SK-N-SH treated with all-trans-retinoic acid at 6 μM for 48 hours (cell line): ENCODE results near the gene SRPK3.
A peak's percentile ranks its signal among the peaks of the same experiment; 100 is the strongest.
"Not testable (repeated sequence)": the region's sequence is repeated elsewhere in the genome, so short reads cannot be mapped to it uniquely, and the experiment has no call there.

Experiments used
- ATAC-seq: fragments of 200-7000 bp; cut with Tn5 transposase; 3 replicates; pipeline ENCODE4 v1.9.1; 2020; ENCODE audit warnings: mild to moderate bottlenecking, moderate library complexity
- BACH2 ChIP-seq: fragments of 250-450 bp; sonication (Bioruptor Pico); IDR thresholded peaks from 2 replicates; pipeline ENCODE4 v1.9.0; 2021; ENCODE audit warnings: mild to moderate bottlenecking, borderline replicate concordance
- CREB5 ChIP-seq: fragments of 250-450 bp; sonication (Bioruptor Pico); IDR thresholded peaks from 2 replicates; pipeline ENCODE4 v1.5.1; 2020; ENCODE audit warnings: low read depth, mild to moderate bottlenecking, moderate library complexity
- CSDC2 ChIP-seq: fragments of 250-450 bp; sonication (Bioruptor Pico); IDR thresholded peaks from 2 replicates; pipeline ENCODE4 v1.5.0; 2020; ENCODE audit warnings: mild to moderate bottlenecking, moderate library complexity
- ESRRG ChIP-seq: fragments of 250-450 bp; sonication (Bioruptor Pico); IDR thresholded peaks from 2 replicates; pipeline ENCODE4 v1.6.1; 2021; ENCODE audit warnings: mild to moderate bottlenecking
- OSR1 ChIP-seq: fragments of 250-450 bp; sonication (Bioruptor Pico); IDR thresholded peaks from 2 replicates; pipeline ENCODE4 v1.8.0; 2022; ENCODE audit warnings: moderate library complexity, mild to moderate bottlenecking, inconsistent platforms
- PATZ1 ChIP-seq: fragments of 250-450 bp; sonication (Bioruptor Pico); IDR thresholded peaks from 2 replicates; pipeline ENCODE4 v1.8.0; 2020; ENCODE audit warnings: mild to moderate bottlenecking, moderate library complexity, borderline replicate concordance
- POU6F1 ChIP-seq: fragments of 250-450 bp; sonication (Bioruptor Pico); IDR thresholded peaks from 2 replicates; pipeline ENCODE4 v1.8.0; 2021; ENCODE audit warnings: low read depth, mild to moderate bottlenecking, moderate library complexity, borderline replicate concordance
- RARB ChIP-seq: fragments of 250-450 bp; sonication (Bioruptor Pico); IDR thresholded peaks from 2 replicates; pipeline ENCODE4 v1.8.0; 2021; ENCODE audit warnings: mild to moderate bottlenecking, moderate library complexity
- SNAI2 ChIP-seq: fragments of 250-450 bp; sonication (Bioruptor Pico); IDR thresholded peaks from 2 replicates; pipeline ENCODE4 v1.5.0; 2020; ENCODE audit warnings: mild to moderate bottlenecking, moderate library complexity
- TSHZ2 ChIP-seq: fragments of 250-450 bp; sonication (Bioruptor Pico); IDR thresholded peaks from 2 replicates; pipeline ENCODE4 v1.5.0; 2020; ENCODE audit warnings: mild to moderate bottlenecking, moderate library complexity
- ZFP3 ChIP-seq: fragments of 250-450 bp; sonication (Bioruptor Pico); IDR thresholded peaks from 2 replicates; pipeline ENCODE4 v1.5.0; 2020; ENCODE audit warnings: mild to moderate bottlenecking, moderate library complexity
- ZFP30 ChIP-seq: fragments of 450-650 bp; formaldehyde crosslinking; IDR thresholded peaks from 2 replicates; pipeline ENCODE4 v1.5.0; 2022; ENCODE audit warnings: mild to moderate bottlenecking, moderate library complexity
- ZNF565 ChIP-seq: fragments of 450-650 bp; formaldehyde crosslinking; conservative IDR thresholded peaks from 2 replicates; pipeline ENCODE4 v1.5.0; 2020; ENCODE audit warnings: low read depth, mild to moderate bottlenecking, moderate library complexity
- ZNF70 ChIP-seq: fragments of 450-650 bp; formaldehyde crosslinking; IDR thresholded peaks from 2 replicates; pipeline ENCODE4 v1.5.0; 2020; ENCODE audit warnings: mild to moderate bottlenecking, moderate library complexity
- ZNF8 ChIP-seq: fragments of 450-650 bp; formaldehyde crosslinking; IDR thresholded peaks from 2 replicates; pipeline ENCODE4 v1.5.0; 2020; ENCODE audit warnings: mild to moderate bottlenecking, moderate library complexity

The SRPK3 gene

GRCh38 chrX:153813161-153813560 is 32.3 kb downstream of the SRPK3 start (continued):
- TF ChIP-seq TSHZ2 (CRISPR knock-in tag), result no peak
- no peak for TF ChIP-seq SNAI2 (CRISPR knock-in tag)
- TF ChIP-seq CSDC2 (CRISPR knock-in tag), result no peak
- no peak for TF ChIP-seq BACH2 (CRISPR knock-in tag)
- TF ChIP-seq ZFP3 (CRISPR knock-in tag), result no peak
- TF ChIP-seq ESRRG, result no peak
- no peak for TF ChIP-seq ZNF8 (CRISPR knock-in tag)
- no peak for TF ChIP-seq OSR1

GRCh38 chrX:153814591-153815315 is 33.9 kb downstream of the SRPK3 start:
- ATAC-seq, result no peak
- no peak for TF ChIP-seq ESRRG

- TF ChIP-seq CSDC2 (CRISPR knock-in tag) (no peak), PATZ1 (no peak), ZNF565 (no peak), ZNF70 (CRISPR knock-in tag) (no peak)
- TF ChIP-seq, all 23 proteins: peak for 0
- no peak for ATAC-seq
Observed at GRCh38 chrX:153816831-153817690, 36.2 kb downstream of the SRPK3 start.

GRCh38 chrX:153818064-153818463 is 37.2 kb downstream of the SRPK3 start:
- not testable (repeated sequence) for ATAC-seq

- ATAC-seq, result peak; percentile 85
- TF ChIP-seq ZNF8 (CRISPR knock-in tag) (no peak), RARB (CRISPR knock-in tag) (no peak), POU6F1 (CRISPR knock-in tag) (no peak), ZFP30 (CRISPR knock-in tag) (no peak), CREB5 (CRISPR knock-in tag) (no peak), BACH2 (CRISPR knock-in tag) (no peak)
Observed at GRCh38 chrX:153818571-153819383, 37.9 kb downstream of the SRPK3 start.
